WTC11 (cell line): ENCODE results near the gene KRT4. TPM values are rescaled to one million over a fixed set of nuclear protein-coding genes. Genes with fewer than 3 reads are reported as not detected.
"Not testable (repeated sequence)": the region's sequence is repeated elsewhere in the genome, so short reads cannot be mapped to it uniquely, and the experiment has no call there.

Source experiments
- ATAC-seq: fragments of 200-7000 bp; cut with Tn5 transposase; 2 replicates; pipeline ENCODE4 v1.10.0; 2021; ENCODE audit warnings: mild to moderate bottlenecking, moderate library complexity
- CTCF ChIA-PET: fragments of 300-600 bp; sonication (Branson Sonifier 250); formaldehyde crosslinking; loops from one replicate; lab custom pipeline; 2021; ENCODE audit warnings: antibody characterized with exemption; lab: Charles Lee
- POLR2A ChIA-PET: fragments of 350-600 bp; sonication (Branson Sonifier 250); formaldehyde crosslinking; loops from one replicate; lab custom pipeline; 2021; ENCODE audit warnings: antibody characterized with exemption; lab: Charles Lee
- DNase-seq: peaks from one replicate; pipeline ENCODE4 v3.0.0; 2021; ENCODE audit warnings: low spot score
- H3K27ac Mint-ChIP-seq: 2 replicates; pipeline ENCODE4 v1.8.0; 2021; ENCODE audit warnings: mixed read lengths
- H3K27me3 Mint-ChIP-seq: 2 replicates; pipeline ENCODE4 v1.8.0; 2021; ENCODE audit warnings: low read depth, mild to moderate bottlenecking, moderate library complexity, mixed read lengths
- H3K36me3 Mint-ChIP-seq: 2 replicates; pipeline ENCODE4 v1.8.0; 2021; ENCODE audit warnings: mixed read lengths
- H3K4me1 Mint-ChIP-seq: 2 replicates; pipeline ENCODE4 v1.8.0; 2022; ENCODE audit warnings: mixed read lengths
- H3K4me3 Mint-ChIP-seq: 2 replicates; pipeline ENCODE4 v1.8.0; 2021; ENCODE audit warnings: mild to moderate bottlenecking, moderate library complexity, mixed read lengths
- H3K9me3 Mint-ChIP-seq: 2 replicates; pipeline ENCODE4 v1.8.0; 2021; ENCODE audit warnings: mixed read lengths
- CBFB ChIP-seq: sonication (generic); formaldehyde crosslinking; IDR thresholded peaks from 2 replicates; pipeline ENCODE4 v1.8.1; 2022; ENCODE audit warnings: mild to moderate bottlenecking, low read depth, missing genetic modification reagents
- FOXK1 ChIP-seq: sonication (generic); formaldehyde crosslinking; IDR thresholded peaks from 2 replicates; pipeline ENCODE4 v1.8.0; 2022; ENCODE audit warnings: mild to moderate bottlenecking, moderate library complexity, missing genetic modification reagents
- FOXP1 ChIP-seq: sonication (generic); formaldehyde crosslinking; IDR thresholded peaks from 2 replicates; pipeline ENCODE4 v1.8.0; 2022; ENCODE audit warnings: missing genetic modification reagents, mild to moderate bottlenecking, moderate library complexity, borderline replicate concordance
- KAT7 ChIP-seq: sonication (generic); formaldehyde crosslinking; IDR thresholded peaks from 2 replicates; pipeline ENCODE4 v1.8.1; 2023; ENCODE audit warnings: missing genetic modification reagents, mild to moderate bottlenecking, borderline replicate concordance
- MXD4 ChIP-seq: fragments of 250-450 bp; sonication (Bioruptor Pico); IDR thresholded peaks from 2 replicates; pipeline ENCODE4 v1.8.0; 2021; ENCODE audit warnings: mild to moderate bottlenecking, moderate library complexity, borderline replicate concordance
- MYBL2 ChIP-seq: sonication (generic); formaldehyde crosslinking; IDR thresholded peaks from 2 replicates; pipeline ENCODE4 v1.8.1; 2023; ENCODE audit warnings: mild to moderate bottlenecking, moderate library complexity, missing genetic modification reagents
- PRRX2 ChIP-seq: fragments of 250-450 bp; sonication (Bioruptor Pico); IDR thresholded peaks from 2 replicates; pipeline ENCODE4 v1.8.0; 2021; ENCODE audit warnings: mild to moderate bottlenecking
- RELA ChIP-seq: sonication (generic); formaldehyde crosslinking; IDR thresholded peaks from 2 replicates; pipeline ENCODE4 v1.8.1; 2022; ENCODE audit warnings: missing genetic modification reagents, mild to moderate bottlenecking, borderline replicate concordance
- SOX15 ChIP-seq: fragments of 250-450 bp; sonication (Bioruptor Pico); IDR thresholded peaks from 2 replicates; pipeline ENCODE4 v1.9.0; 2021; ENCODE audit warnings: mild to moderate bottlenecking
- ZBTB21 ChIP-seq: sonication (generic); formaldehyde crosslinking; IDR thresholded peaks from 2 replicates; pipeline ENCODE4 v1.8.1; 2023; ENCODE audit warnings: mild to moderate bottlenecking, missing genetic modification reagents, borderline replicate concordance
- ZNF281 ChIP-seq: sonication (generic); formaldehyde crosslinking; IDR thresholded peaks from 2 replicates; pipeline ENCODE4 v1.8.0; 2023; ENCODE audit warnings: mild to moderate bottlenecking, missing genetic modification reagents
- ZNF416 ChIP-seq: fragments of 250-450 bp; sonication (Bioruptor Pico); IDR thresholded peaks from 2 replicates; pipeline ENCODE4 v1.9.0; 2021; ENCODE audit warnings: mild to moderate bottlenecking, inconsistent platforms
- total RNA-seq: library from RNA; stranded (reverse); gene quantifications from 3 replicates; pipeline ENCODE4 v1.2.3, GENCODE V29; 2021
- TF ChIP-seq, protein P1 (sequence below): sonication (generic); formaldehyde crosslinking; IDR thresholded peaks from 2 replicates; pipeline ENCODE4 v1.8.1; 2022; ENCODE audit warnings: low read depth, missing genetic modification reagents, borderline replicate concordance
- TF ChIP-seq, protein P2 (sequence below): sonication (generic); formaldehyde crosslinking; IDR thresholded peaks from 2 replicates; pipeline ENCODE4 v1.8.1; 2022; ENCODE audit warnings: mild to moderate bottlenecking, missing genetic modification reagents, moderate library complexity, borderline replicate concordance

KRT4 gene
- total RNA-seq, 1 experiment from 2014 or later = not detected

DNA sequence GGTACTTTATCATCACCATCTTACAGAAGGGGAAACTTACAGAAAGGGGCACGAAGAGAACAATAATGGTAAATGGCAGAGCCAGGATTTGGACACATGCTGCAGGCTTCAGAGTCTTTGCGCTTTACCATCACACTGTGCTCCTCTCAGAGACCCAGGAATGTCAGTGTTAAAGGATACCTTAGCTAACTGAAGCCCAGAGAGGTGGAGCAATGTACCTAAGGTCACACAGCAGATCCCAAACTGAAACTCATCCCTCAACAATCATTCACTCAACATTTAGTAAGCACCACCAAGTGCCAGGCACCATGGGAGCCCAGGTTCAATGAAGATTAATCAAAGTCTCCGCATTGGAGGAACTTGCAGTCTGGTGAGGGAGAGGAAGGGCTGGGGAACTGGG, 42.9 kb upstream of the KRT4 start:
- H3K36me3 Mint-ChIP-seq = no peaks in the 10 kb centered on the region
- POLR2A ChIA-PET = no interaction called here

DNA sequence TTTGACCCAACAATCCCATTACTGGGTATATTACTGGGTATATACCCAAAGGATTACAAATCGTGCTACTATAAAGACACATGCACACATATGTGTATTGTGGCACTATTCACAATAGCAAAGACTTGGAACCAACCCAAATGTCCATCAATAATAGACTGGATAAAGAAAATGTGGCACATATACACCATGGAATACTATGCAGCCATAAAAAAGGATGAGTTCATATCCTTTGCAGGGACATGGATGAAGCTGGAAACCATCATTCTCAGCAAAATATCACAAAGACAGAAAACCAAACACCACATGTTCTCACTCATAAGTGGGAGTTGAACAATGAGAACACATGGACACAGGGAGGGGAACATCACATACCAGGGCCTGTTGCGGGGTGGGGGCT, 42.2 kb upstream of the KRT4 start:
- H3K4me1 Mint-ChIP-seq, ATAC-seq, H3K27ac Mint-ChIP-seq, H3K27me3 Mint-ChIP-seq, H3K4me3 Mint-ChIP-seq, POLR2A ChIA-PET, DNase-seq, H3K9me3 Mint-ChIP-seq, CTCF ChIA-PET, H3K36me3 Mint-ChIP-seq: not testable (repeated sequence)

More for the DNA sequence above, 42.9 kb upstream of the KRT4 start:
- Mint-ChIP-seq H3K4me1 (no peaks in the 10 kb centered on the region), H3K4me3 (no peak overlapping the region), H3K27me3 (no peaks in the 10 kb centered on the region; the same call in 1 of the 2 replicates), H3K27ac (no peak overlapping the region), H3K9me3 (no peaks in the 10 kb centered on the region)
- no peak for TF ChIP-seq CBFB (CRISPR knock-in tag)
- TF ChIP-seq, protein P1, sequence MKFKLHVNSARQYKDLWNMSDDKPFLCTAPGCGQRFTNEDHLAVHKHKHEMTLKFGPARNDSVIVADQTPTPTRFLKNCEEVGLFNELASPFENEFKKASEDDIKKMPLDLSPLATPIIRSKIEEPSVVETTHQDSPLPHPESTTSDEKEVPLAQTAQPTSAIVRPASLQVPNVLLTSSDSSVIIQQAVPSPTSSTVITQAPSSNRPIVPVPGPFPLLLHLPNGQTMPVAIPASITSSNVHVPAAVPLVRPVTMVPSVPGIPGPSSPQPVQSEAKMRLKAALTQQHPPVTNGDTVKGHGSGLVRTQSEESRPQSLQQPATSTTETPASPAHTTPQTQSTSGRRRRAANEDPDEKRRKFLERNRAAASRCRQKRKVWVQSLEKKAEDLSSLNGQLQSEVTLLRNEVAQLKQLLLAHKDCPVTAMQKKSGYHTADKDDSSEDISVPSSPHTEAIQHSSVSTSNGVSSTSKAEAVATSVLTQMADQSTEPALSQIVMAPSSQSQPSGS (CRISPR knock-in tag) = no peak
- no peak for TF ChIP-seq FOXK1 (CRISPR knock-in tag)
- TF ChIP-seq PRRX2 (CRISPR knock-in tag) = no peak
- no peak for TF ChIP-seq MXD4 (CRISPR knock-in tag)
- TF ChIP-seq, protein P2, sequence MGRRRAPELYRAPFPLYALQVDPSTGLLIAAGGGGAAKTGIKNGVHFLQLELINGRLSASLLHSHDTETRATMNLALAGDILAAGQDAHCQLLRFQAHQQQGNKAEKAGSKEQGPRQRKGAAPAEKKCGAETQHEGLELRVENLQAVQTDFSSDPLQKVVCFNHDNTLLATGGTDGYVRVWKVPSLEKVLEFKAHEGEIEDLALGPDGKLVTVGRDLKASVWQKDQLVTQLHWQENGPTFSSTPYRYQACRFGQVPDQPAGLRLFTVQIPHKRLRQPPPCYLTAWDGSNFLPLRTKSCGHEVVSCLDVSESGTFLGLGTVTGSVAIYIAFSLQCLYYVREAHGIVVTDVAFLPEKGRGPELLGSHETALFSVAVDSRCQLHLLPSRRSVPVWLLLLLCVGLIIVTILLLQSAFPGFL (CRISPR knock-in tag) = no peak
- no peak for TF ChIP-seq KAT7
- no peak for TF ChIP-seq SOX15 (CRISPR knock-in tag)
- TF ChIP-seq ZNF281 (CRISPR knock-in tag) = no peak
- no peak for TF ChIP-seq RELA (CRISPR knock-in tag)
- CTCF ChIA-PET = interaction anchor here (0.6 to 1.2 kb wide), 2 partner anchors 9 to 14 kb away, joined by 3 to 6 read pairs; no protein-coding TSS in a partner anchor
- DNase-seq (no peak), ATAC-seq (no peak)

GRCh38 chr12:52851787-52852186, 37.9 kb upstream of the KRT4 start:
- no peaks in the 10 kb centered on the region for H3K36me3 Mint-ChIP-seq
- no peaks in the 10 kb centered on the region; the same call in 1 of the 2 replicates for H3K27me3 Mint-ChIP-seq
- no peak for TF ChIP-seq MYBL2
- H3K4me1 Mint-ChIP-seq = no peaks in the 10 kb centered on the region
- no peak overlapping the region for H3K27ac Mint-ChIP-seq
- DNase-seq = no peak
- no peak overlapping the region for H3K4me3 Mint-ChIP-seq
- no peak for ATAC-seq
- ChIA-PET POLR2A (no interaction called here), CTCF (interaction anchor here (1.0 kb wide), 1 partner anchor 28 kb away, joined by 5 read pairs; no protein-coding TSS in a partner anchor)
- no peaks in the 10 kb centered on the region for H3K9me3 Mint-ChIP-seq

GRCh38 chr12:52850681-52851080, 36.8 kb upstream of the KRT4 start:
- ATAC-seq = no peak
- H3K36me3 Mint-ChIP-seq = no peaks in the 10 kb centered on the region
- H3K4me1 Mint-ChIP-seq = no peaks in the 10 kb centered on the region
- no peak overlapping the region for H3K4me3 Mint-ChIP-seq
- H3K27ac Mint-ChIP-seq = no peak overlapping the region
- H3K27me3 Mint-ChIP-seq = no peaks in the 10 kb centered on the region; the same call in 1 of the 2 replicates
- ChIA-PET POLR2A (no interaction called here), CTCF (no interaction called here)
- TF ChIP-seq ZNF416 (CRISPR knock-in tag) = no peak
- no peak for TF ChIP-seq FOXP1
- TF ChIP-seq ZBTB21 (CRISPR knock-in tag) = no peak
- no peaks in the 10 kb centered on the region for H3K9me3 Mint-ChIP-seq
- no peak for DNase-seq
